GM12865 (cell line): Measurements from ENCODE around the gene RSPO4.
A peak's percentile ranks its signal among the peaks of the same experiment; 100 is the strongest.

Experiments used
- DNase-seq: peaks from one replicate; pipeline ENCODE4 v3.0.0; 2010; ENCODE audit warnings: low read depth
- H3K4me3 ChIP-seq: 2 replicates; pipeline ENCODE4 v1.5.1; 2011; ENCODE audit warnings: mild to moderate bottlenecking, low read depth, low read length, control low read depth
- CTCF ChIP-seq: IDR thresholded peaks from 2 replicates; pipeline ENCODE4 v1.5.1; 2011; ENCODE audit warnings: low read length, control low read depth, low read depth, inconsistent platforms; ENCODE audit not compliant: insufficient read depth; ENCODE audit errors: missing control alignments

RSPO4 gene

GRCh38 chr20:1019344-1019743 is 17.2 kb upstream of the RSPO4 start:
- H3K4me3 ChIP-seq = no peak overlapping the region
- no peak for TF ChIP-seq CTCF
- no peak for DNase-seq

GRCh38 chr20:1017677-1018076 is 15.6 kb upstream of the RSPO4 start:
- DNase-seq = no peak
- no peak for TF ChIP-seq CTCF
- no peak overlapping the region for H3K4me3 ChIP-seq

GRCh38 chr20:1015181-1015580 is 13.1 kb upstream of the RSPO4 start:
- TF ChIP-seq CTCF = no peak

GRCh38 chr20:1014471-1014870 is 12.4 kb upstream of the RSPO4 start:
- H3K4me3 ChIP-seq = no peak overlapping the region
- no peak for TF ChIP-seq CTCF
- no peak for DNase-seq

More at GRCh38 chr20:1015181-1015580, 13.1 kb upstream of the RSPO4 start:
- DNase-seq = no peak
- no peak overlapping the region for H3K4me3 ChIP-seq

GRCh38 chr20:1013566-1014340 is 11.6 kb upstream of the RSPO4 start:
- no peak overlapping the region for H3K4me3 ChIP-seq
- no peak for DNase-seq
- TF ChIP-seq CTCF = no peak

GRCh38 chr20:1012359-1013168 is 10.5 kb upstream of the RSPO4 start:
- no peak for DNase-seq
- TF ChIP-seq CTCF = no peak
- no peak overlapping the region for H3K4me3 ChIP-seq

GRCh38 chr20:1010659-1011058 is 8.5 kb upstream of the RSPO4 start:
- no peak overlapping the region for H3K4me3 ChIP-seq
- no peak for TF ChIP-seq CTCF
- peak; percentile 83 for DNase-seq
